ENCODE measurements around the gene EIF4EBP2.

Gene EIF4EBP2

GRCh38 chr10:70466951-70467350, 63.0 kb downstream of the EIF4EBP2 start:
- no peak for TF ChIP-seq CTCF (IDR thresholded peaks at IDR 0.05; ENCODE audit: low read depth, low read length)
- H3K4me3 ChIP-seq (replicated peaks in 1 of 2; ENCODE audit: low read depth in 2 of 2, low read length in 2 of 2) = no peak overlapping the region
- no peak for DNase-seq (ENCODE audit: low read depth in 2 of 2)

- DNase-seq (ENCODE audit: low read depth in 2 of 2) = no peak
- no peak overlapping the region for H3K4me3 ChIP-seq (replicated peaks in 1 of 2; ENCODE audit: low read depth in 2 of 2, low read length in 2 of 2)
- TF ChIP-seq CTCF (IDR thresholded peaks at IDR 0.05; ENCODE audit: low read depth, low read length) = no peak
Observed at GRCh38 chr10:70472799-70473454, 69.0 kb downstream of the EIF4EBP2 start.

- no peak for DNase-seq (ENCODE audit: low read depth in 2 of 2)
- TF ChIP-seq CTCF (IDR thresholded peaks at IDR 0.05; ENCODE audit: low read depth, low read length) = no peak
- H3K4me3 ChIP-seq (replicated peaks in 1 of 2; ENCODE audit: low read depth in 2 of 2, low read length in 2 of 2) = no peak overlapping the region
Observed at GRCh38 chr10:70474780-70475179, 70.8 kb downstream of the EIF4EBP2 start.

- no peak overlapping the region for H3K4me3 ChIP-seq (replicated peaks in 1 of 2; ENCODE audit: low read depth in 2 of 2, low read length in 2 of 2)
- DNase-seq (ENCODE audit: low read depth in 2 of 2) = peak in 1 of 2 donors; percentile 18
- TF ChIP-seq CTCF (IDR thresholded peaks at IDR 0.05; ENCODE audit: low read depth, low read length) = no peak
Observed at GRCh38 chr10:70475661-70476060, 71.7 kb downstream of the EIF4EBP2 start.

- no peak for TF ChIP-seq CTCF (IDR thresholded peaks at IDR 0.05; ENCODE audit: low read depth, low read length)
- no peak overlapping the region for H3K4me3 ChIP-seq (replicated peaks in 1 of 2; ENCODE audit: low read depth in 2 of 2, low read length in 2 of 2)
- DNase-seq (ENCODE audit: low read depth in 2 of 2) = no peak
Observed at GRCh38 chr10:70476249-70477035, 72.5 kb downstream of the EIF4EBP2 start.

GRCh38 chr10:70477661-70478162, 73.8 kb downstream of the EIF4EBP2 start:
- no peak for TF ChIP-seq CTCF (IDR thresholded peaks at IDR 0.05; ENCODE audit: low read depth, low read length)
- DNase-seq (ENCODE audit: low read depth in 2 of 2) = no peak
- peak overlapping the region in 1 of 2 donors; percentile 50 for H3K4me3 ChIP-seq (replicated peaks in 1 of 2; ENCODE audit: low read depth in 2 of 2, low read length in 2 of 2)
